SK-N-SH (cell line): ENCODE results near the gene TMEM161B. TPM values are rescaled to one million over a fixed set of nuclear protein-coding genes. Genes with fewer than 3 reads are reported as not detected.

Experiments used
- CTCF ChIA-PET: fragments of 300-600, 350-600 bp; formaldehyde crosslinking; extraction: SDS; loops from one replicate; lab custom pipeline; 2021; lab: Yijun Ruan, JAX
- POLR2A ChIA-PET: fragments of 350-600 bp; sonication (Branson Sonifier 250); formaldehyde crosslinking; extraction: SDS; loops from one replicate; lab custom pipeline; 2020; ENCODE audit warnings: antibody characterized with exemption, inconsistent platforms; lab: Yijun Ruan, JAX
- DNase-seq: peaks from one replicate; pipeline ENCODE4 v3.0.0; 2012
- H2AFZ ChIP-seq: fragments of 200-600 bp; sonication (generic); 2 replicates; pipeline ENCODE4 v1.8.1; 2016; ENCODE audit warnings: antibody characterized with exemption, mild to moderate bottlenecking, low read depth
- H3F3A ChIP-seq: fragments of 200-600 bp; sonication (generic); replicated peaks from 2 replicates; pipeline ENCODE3; 2016; ENCODE audit warnings: antibody characterized with exemption, mild to moderate bottlenecking; ENCODE audit not compliant: insufficient read depth
- H3K27ac ChIP-seq, 2 experiments: fragments of 200-500 bp in 1 of 2; fragments of 200-600 bp in 1 of 2; sonication (Bioruptor generic) in 1 of 2; sonication (generic), shearing (Covaris generic) in 1 of 2; 2 replicates each; pipeline versions ENCODE4 v1.5.1 to v1.6.1; 2014 to 2016; ENCODE audit warnings: low read depth in 2 of 2, inconsistent platforms in 1 of 2, low read length in 1 of 2, mild to moderate bottlenecking in 1 of 2, mixed read lengths in 1 of 2
- H3K27me3 ChIP-seq: fragments of 200-600 bp; sonication (generic), shearing (Covaris generic); 2 replicates; pipeline ENCODE4 v1.6.1; 2016; ENCODE audit warnings: mixed run types; ENCODE audit not compliant: insufficient read depth
- H3K36me3 ChIP-seq, 2 experiments: fragments of 200-500 bp in 1 of 2; fragments of 200-600 bp in 1 of 2; sonication (Bioruptor generic) in 1 of 2; sonication (generic) in 1 of 2; replicated peaks in 1 of 2; 2 replicates each; pipeline versions ENCODE3 to v1.5.1; 2014 to 2016; ENCODE audit warnings: low read length in 1 of 2, mild to moderate bottlenecking in 1 of 2; ENCODE audit not compliant: insufficient read depth in 2 of 2, control insufficient read depth in 1 of 2
- H3K4me1 ChIP-seq, 2 experiments: fragments of 200-500 bp in 1 of 2; fragments of 200-600 bp in 1 of 2; sonication (Bioruptor generic) in 1 of 2; sonication (generic), shearing (Covaris generic) in 1 of 2; 2 replicates each; pipeline versions ENCODE4 v1.5.1 to v1.6.1; 2014 to 2016; ENCODE audit warnings: low read depth in 1 of 2, low read length in 1 of 2, mixed run types in 1 of 2; ENCODE audit not compliant: insufficient read depth in 2 of 2, control insufficient read depth in 1 of 2
- H3K4me2 ChIP-seq: fragments of 200-600 bp; sonication (generic), shearing (Covaris generic); 2 replicates; pipeline ENCODE4 v1.6.1; 2017; ENCODE audit warnings: mixed run types
- H3K4me3 ChIP-seq, 2 experiments: fragments of 200-500 bp in 1 of 2; fragments of 200-600 bp in 1 of 2; sonication (Bioruptor generic) in 1 of 2; sonication (generic), shearing (Covaris generic) in 1 of 2; 2 replicates each; pipeline versions ENCODE4 v1.5.1 to v1.8.1; 2014 to 2016; ENCODE audit warnings: low read depth in 2 of 2, inconsistent platforms in 1 of 2, low read length in 1 of 2, mild to moderate bottlenecking in 1 of 2, mixed read lengths in 1 of 2, moderate library complexity in 1 of 2
- H3K79me2 ChIP-seq: fragments of 200-600 bp; sonication (generic); 2 replicates; pipeline ENCODE4 v1.8.1; 2017; ENCODE audit warnings: mild to moderate bottlenecking; ENCODE audit not compliant: insufficient read depth
- H3K9ac ChIP-seq: fragments of 200-600 bp; sonication (generic); 2 replicates; pipeline ENCODE4 v1.6.1; 2017; ENCODE audit warnings: mixed run types
- H3K9me2 ChIP-seq: fragments of 200-600 bp; sonication (generic); 2 replicates; pipeline ENCODE4 v1.6.1; 2017; ENCODE audit warnings: mixed run types
- H3K9me3 ChIP-seq: fragments of 200-600 bp; sonication (generic); 2 replicates; pipeline ENCODE4 v1.6.1; 2017; ENCODE audit warnings: mixed run types, mild to moderate bottlenecking, moderate library complexity
- H4K20me1 ChIP-seq: fragments of 200-600 bp; sonication (generic); 2 replicates; pipeline ENCODE4 v1.6.1; 2017; ENCODE audit warnings: mild to moderate bottlenecking, mixed run types; ENCODE audit not compliant: insufficient read depth
- EZH2phosphoT487 ChIP-seq: fragments of 200-600 bp; sonication (generic); IDR thresholded peaks from 2 replicates; pipeline ENCODE4 v1.6.1; 2017; ENCODE audit warnings: low read depth, mixed run types, mild to moderate bottlenecking, antibody characterized with exemption, moderate library complexity, borderline replicate concordance
- MXI1 ChIP-seq: IDR thresholded peaks from 2 replicates; pipeline ENCODE4 v1.6.1; 2012; ENCODE audit warnings: mild to moderate bottlenecking, low read depth, low read length, improper control_type of control experiment
- NRF1 ChIP-seq: IDR thresholded peaks from 2 replicates; pipeline ENCODE4 v1.6.1; 2012; ENCODE audit warnings: low read depth, mild to moderate bottlenecking, low read length
- RCOR1 ChIP-seq: fragments of 150-350 bp; IDR thresholded peaks from 2 replicates; pipeline ENCODE4 v1.6.1; 2017; ENCODE audit warnings: antibody characterized with exemption, low read length
- RFX5 ChIP-seq: IDR thresholded peaks from 2 replicates; pipeline ENCODE4 v1.6.1; 2012; ENCODE audit warnings: mild to moderate bottlenecking, improper control_type of control experiment, low read length
- RXRA ChIP-seq: IDR thresholded peaks from 2 replicates; pipeline ENCODE4 v1.4.0; 2012; ENCODE audit warnings: low read depth, mild to moderate bottlenecking, borderline replicate concordance
- SIN3A ChIP-seq: IDR thresholded peaks from 2 replicates; pipeline ENCODE4 v1.6.1; 2012; ENCODE audit warnings: low read depth, mild to moderate bottlenecking, low read length, moderate library complexity, borderline replicate concordance
- TCF12 ChIP-seq: IDR thresholded peaks from 2 replicates; pipeline ENCODE4 v1.4.0; 2012
- TEAD4 ChIP-seq: IDR thresholded peaks from 2 replicates; pipeline ENCODE4 v1.4.0; 2012; ENCODE audit warnings: mild to moderate bottlenecking, borderline replicate concordance; ENCODE audit not compliant: insufficient read depth
- USF1 ChIP-seq: IDR thresholded peaks from 2 replicates; pipeline ENCODE4 v1.4.0; 2012; ENCODE audit warnings: low read depth, borderline replicate concordance
- USF2 ChIP-seq: fragments of 150-350 bp; IDR thresholded peaks from 2 replicates; pipeline ENCODE4 v1.6.1; 2017; ENCODE audit warnings: antibody characterized with exemption, low read length, low read depth, borderline replicate concordance
- WGBS: methylation state at CpG from one replicate; pipeline ENCODE4 v1.1.6; 2017; ENCODE audit warnings: low lambda C conversion rate; 5-methylcytosine and 5-hydroxymethylcytosine counted together
- polyA plus RNA-seq, 3 experiments: library from polyadenylated mRNA; depleted of rRNA; stranded (reverse); fragments of >200 nt; gene quantifications; 2 replicates each; pipeline ENCODE4 v1.2.3, GENCODE V29; 2012
- TF ChIP-seq, protein P1 (sequence below): IDR thresholded peaks from 2 replicates; pipeline ENCODE4; 2012

The TMEM161B gene
- polyA plus RNA-seq, 1 of the 3 experiments (the other 2 are of a cell fraction), result 8.0 TPM

GRCh38 chr5:88230546-88231066, 38.0 kb downstream of the TMEM161B start:
- TF ChIP-seq NRF1 (no peak), TCF12 (no peak), TEAD4 (no peak), EZH2phosphoT487 (no peak)
- TF ChIP-seq, protein P1, sequence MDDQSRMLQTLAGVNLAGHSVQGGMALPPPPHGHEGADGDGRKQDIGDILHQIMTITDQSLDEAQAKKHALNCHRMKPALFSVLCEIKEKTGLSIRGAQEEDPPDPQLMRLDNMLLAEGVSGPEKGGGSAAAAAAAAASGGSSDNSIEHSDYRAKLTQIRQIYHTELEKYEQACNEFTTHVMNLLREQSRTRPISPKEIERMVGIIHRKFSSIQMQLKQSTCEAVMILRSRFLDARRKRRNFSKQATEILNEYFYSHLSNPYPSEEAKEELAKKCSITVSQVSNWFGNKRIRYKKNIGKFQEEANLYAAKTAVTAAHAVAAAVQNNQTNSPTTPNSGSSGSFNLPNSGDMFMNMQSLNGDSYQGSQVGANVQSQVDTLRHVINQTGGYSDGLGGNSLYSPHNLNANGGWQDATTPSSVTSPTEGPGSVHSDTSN, result no peak
- H3K27ac ChIP-seq, result no peak overlapping the region
- H2AFZ ChIP-seq, result no peak overlapping the region
- H3K4me2 ChIP-seq, result no peak overlapping the region
- H3K27me3 ChIP-seq, result no peaks in the 10 kb centered on the region
- no peaks in the 10 kb centered on the region for H3K9me2 ChIP-seq
- ChIA-PET POLR2A (no interaction called here), CTCF (no interaction called here)
- DNase-seq, result no peak
- no peak overlapping the region for H3K9ac ChIP-seq
- no peaks in the 10 kb centered on the region for H3K4me1 ChIP-seq
- H3K4me3 ChIP-seq, result no peak overlapping the region
- 96% methylated on average over 1 of the region's 1 CpG for whole genome bisulfite sequencing
- no peaks in the 10 kb centered on the region for H4K20me1 ChIP-seq
- peaks cover 12 to 34% of the 10 kb centered on the region in 2 experiments for H3K36me3 ChIP-seq
- no peaks in the 10 kb centered on the region for H3K9me3 ChIP-seq
- no peaks in the 10 kb centered on the region for H3F3A ChIP-seq
- H3K79me2 ChIP-seq, result 0 out of 2 replicates have a peak, but pooled peaks cover 3% of the 10 kb centered on the region

GRCh38 chr5:88226881-88227450, 41.7 kb downstream of the TMEM161B start:
- ChIA-PET POLR2A (no interaction called here), CTCF (no interaction called here)
- 87% methylated on average over 6 of the region's 6 CpGs for WGBS
- Histone ChIP-seq H2AFZ (no peak overlapping the region), H3K27me3 (no peaks in the 10 kb centered on the region), H3K9me3 (no peaks in the 10 kb centered on the region), H3F3A (no peaks in the 10 kb centered on the region), H3K27ac (no peak overlapping the region), H3K9me2 (no peaks in the 10 kb centered on the region), H3K36me3 (peaks cover 27 to 34% of the 10 kb centered on the region in 2 experiments), H4K20me1 (no peaks in the 10 kb centered on the region), H3K9ac (no peak overlapping the region), H3K4me1 (no peaks in the 10 kb centered on the region), H3K79me2 (no peaks in the 10 kb centered on the region), H3K4me2 (no peak overlapping the region), H3K4me3 (no peak overlapping the region)
- TF ChIP-seq TCF12 (no peak), USF1 (no peak), SIN3A (no peak), MXI1 (no peak), RXRA (no peak), RCOR1 (no peak), RFX5 (no peak), USF2 (no peak)
- DNase-seq, result no peak
